Cardiac muscle cell (in vitro differentiated cells and primary cell): Measurements from ENCODE around the gene CRYZ. TPM values are rescaled to one million over a fixed set of nuclear protein-coding genes. Genes with fewer than 3 reads are reported as not detected.

Source experiments
- DNase-seq, 2 donors: peaks; one replicate each; pipeline versions ENCODE4 v3.0.0 to v3.0.0-alpha.2; 2010 to 2017; ENCODE audit warnings: low read depth in 1 of 2, low spot score in 1 of 2
- H3K27ac ChIP-seq: fragments of 200-600 bp; sonication (generic); 2 replicates; pipeline ENCODE4 v1.5.1; 2016
- H3K27me3 ChIP-seq: fragments of 200-600 bp; sonication (generic); 2 replicates; pipeline ENCODE4 v1.6.0; 2016; ENCODE audit warnings: control low read depth
- H3K36me3 ChIP-seq: fragments of 200-600 bp; sonication (generic); 2 replicates; pipeline ENCODE4 v1.5.1; 2016; ENCODE audit warnings: control low read depth
- H3K4me1 ChIP-seq: fragments of 200-600 bp; sonication (generic); 2 replicates; pipeline ENCODE4 v1.8.1; 2017; ENCODE audit warnings: low read depth, mild to moderate bottlenecking, mixed run types
- H3K4me3 ChIP-seq: fragments of 200-600 bp; sonication (generic); 2 replicates; pipeline ENCODE4 v1.5.1; 2016; ENCODE audit warnings: mild to moderate bottlenecking
- H3K9me3 ChIP-seq: fragments of 200-600 bp; sonication (generic); 2 replicates; pipeline ENCODE4 v1.5.1; 2017; ENCODE audit warnings: low read depth, mild to moderate bottlenecking, control low read depth
- CTCF ChIP-seq: IDR thresholded peaks from 2 replicates; pipeline ENCODE4 v1.5.1; 2012; ENCODE audit warnings: low read depth, mild to moderate bottlenecking, low read length
- polyA plus RNA-seq: library from polyadenylated mRNA; unstranded; fragments of >200 nt; fragmentation: Nextera tagmentation; extraction: Ambion mirVana; gene quantifications from 2 replicates; pipeline ENCODE4 v1.2.1, GENCODE V29; 2016
- total RNA-seq: library from RNA; depleted of rRNA; stranded (reverse); fragments of >200 nt; gene quantifications from 2 replicates; pipeline ENCODE4 v1.2.3, GENCODE V29; 2016

Gene CRYZ
- total and polyA plus RNA-seq, 2 experiments from 2014 or later: 62.2 to 101 TPM

GRCh38 chr1:74686928-74687327 lies 45.9 kb downstream of the CRYZ start:
- Histone ChIP-seq H3K36me3 (no peaks in the 10 kb centered on the region), H3K9me3 (no peaks in the 10 kb centered on the region), H3K4me3 (no peak overlapping the region), H3K4me1 (peaks cover 11% of the 10 kb centered on the region), H3K27me3 (no peaks in the 10 kb centered on the region), H3K27ac (no peak overlapping the region)
- no peak for DNase-seq
- TF ChIP-seq CTCF: no peak

GRCh38 chr1:74684301-74684700 lies 48.5 kb downstream of the CRYZ start:
- Histone ChIP-seq H3K4me3 (no peak overlapping the region), H3K9me3 (no peaks in the 10 kb centered on the region), H3K4me1 (no peaks in the 10 kb centered on the region), H3K36me3 (no peaks in the 10 kb centered on the region), H3K27me3 (no peaks in the 10 kb centered on the region), H3K27ac (no peak overlapping the region)
- no peak for DNase-seq
- no peak for TF ChIP-seq CTCF

GRCh38 chr1:74683656-74684055 lies 49.2 kb downstream of the CRYZ start:
- TF ChIP-seq CTCF: no peak
- DNase-seq: no peak
- no peak overlapping the region for H3K4me3 ChIP-seq
- H3K27ac ChIP-seq: no peak overlapping the region
- no peaks in the 10 kb centered on the region for H3K27me3 ChIP-seq
- no peaks in the 10 kb centered on the region for H3K36me3 ChIP-seq
- H3K9me3 ChIP-seq: no peaks in the 10 kb centered on the region
- no peaks in the 10 kb centered on the region for H3K4me1 ChIP-seq

GRCh38 chr1:74681851-74682250 lies 51.0 kb downstream of the CRYZ start:
- no peak for TF ChIP-seq CTCF
- no peak overlapping the region for H3K27ac ChIP-seq
- no peak for DNase-seq
- H3K4me3 ChIP-seq: no peak overlapping the region
- H3K36me3 ChIP-seq: no peaks in the 10 kb centered on the region
- no peaks in the 10 kb centered on the region for H3K9me3 ChIP-seq
- no peaks in the 10 kb centered on the region for H3K4me1 ChIP-seq
- H3K27me3 ChIP-seq: no peaks in the 10 kb centered on the region

- Histone ChIP-seq H3K4me1 (no peaks in the 10 kb centered on the region), H3K27ac (no peak overlapping the region), H3K9me3 (no peaks in the 10 kb centered on the region), H3K27me3 (no peaks in the 10 kb centered on the region), H3K36me3 (no peaks in the 10 kb centered on the region), H3K4me3 (no peak overlapping the region)
- no peak for TF ChIP-seq CTCF
- DNase-seq: no peak
Measured at GRCh38 chr1:74681449-74681848, 51.4 kb downstream of the CRYZ start.

- H3K27me3 ChIP-seq: no peaks in the 10 kb centered on the region
- TF ChIP-seq CTCF: no peak
- no peaks in the 10 kb centered on the region for H3K9me3 ChIP-seq
- H3K27ac ChIP-seq: no peak overlapping the region
- no peak for DNase-seq
- H3K36me3 ChIP-seq: no peaks in the 10 kb centered on the region
- H3K4me3 ChIP-seq: no peak overlapping the region
- no peaks in the 10 kb centered on the region for H3K4me1 ChIP-seq
Measured at GRCh38 chr1:74681001-74681400, 51.8 kb downstream of the CRYZ start.
